Loucy (cell line): ENCODE data around the gene ZNF443.
"Not testable (repeated sequence)": the region's sequence is repeated elsewhere in the genome, so short reads cannot be mapped to it uniquely, and the experiment has no call there.

ENCODE experiments used
- H2AFZ ChIP-seq: fragments of 200-600 bp; sonication (generic); 2 replicates; pipeline ENCODE4 v1.6.0; 2016; ENCODE audit warnings: antibody characterized with exemption, mild to moderate bottlenecking, low read length, moderate library complexity
- H3F3A ChIP-seq: fragments of 200-600 bp; 2 replicates; pipeline ENCODE4 v1.6.0; 2016; ENCODE audit warnings: antibody characterized with exemption, low read depth, mild to moderate bottlenecking
- H3K27me3 ChIP-seq: fragments of 200-600 bp; sonication (generic); 2 replicates; pipeline ENCODE4 v1.6.1; 2014; ENCODE audit warnings: low read length, mild to moderate bottlenecking; ENCODE audit not compliant: insufficient read depth, poor library complexity, severe bottlenecking
- H3K36me3 ChIP-seq: fragments of 200-600 bp; sonication (generic); 2 replicates; pipeline ENCODE4 v1.6.1; 2016; ENCODE audit warnings: low read length; ENCODE audit not compliant: insufficient read depth
- H3K4me1 ChIP-seq: fragments of 200-600 bp; sonication (generic); 2 replicates; pipeline ENCODE4 v1.5.1; 2014; ENCODE audit warnings: low read length, mild to moderate bottlenecking; ENCODE audit not compliant: insufficient read depth, poor library complexity, severe bottlenecking
- H3K4me2 ChIP-seq: fragments of 200-600 bp; sonication (generic); 2 replicates; pipeline ENCODE4 v1.6.0; 2014; ENCODE audit warnings: antibody characterized with exemption, low read length, low read depth, mild to moderate bottlenecking; ENCODE audit not compliant: poor library complexity, severe bottlenecking
- H3K4me3 ChIP-seq: fragments of 200-600 bp; sonication (generic); 2 replicates; pipeline ENCODE4 v1.5.1; 2014; ENCODE audit warnings: low read length, mild to moderate bottlenecking, mixed read lengths; ENCODE audit not compliant: poor library complexity, severe bottlenecking
- H3K79me2 ChIP-seq: fragments of 200-600 bp; sonication (generic); 2 replicates; pipeline ENCODE4 v1.6.1; 2014; ENCODE audit warnings: low read length; ENCODE audit not compliant: insufficient read depth
- H3K9ac ChIP-seq: fragments of 200-600 bp; sonication (generic); 2 replicates; pipeline ENCODE4 v1.6.0; 2014; ENCODE audit warnings: mild to moderate bottlenecking, low read depth, low read length, moderate library complexity; ENCODE audit not compliant: poor library complexity, severe bottlenecking
- H3K9me2 ChIP-seq: fragments of 200-600 bp; sonication (generic); replicated peaks from 2 replicates; pipeline ENCODE4 v1.6.1; 2016; ENCODE audit warnings: low read depth, low read length, mixed read lengths
- H3K9me3 ChIP-seq: fragments of 200-600 bp; sonication (generic); 2 replicates; pipeline ENCODE4 v1.6.1; 2014; ENCODE audit warnings: mild to moderate bottlenecking, antibody characterized with exemption, low read length, low read depth; ENCODE audit not compliant: insufficient read depth
- H4K20me1 ChIP-seq: fragments of 200-600 bp; sonication (generic); 2 replicates; pipeline ENCODE4 v1.6.0; 2014; ENCODE audit warnings: antibody characterized with exemption, low read length, mild to moderate bottlenecking; ENCODE audit not compliant: insufficient read depth, poor library complexity, severe bottlenecking
- EZH2phosphoT487 ChIP-seq: fragments of 200-600 bp; IDR thresholded peaks from 2 replicates; pipeline ENCODE4 v1.6.1; 2018; ENCODE audit warnings: antibody characterized with exemption, mild to moderate bottlenecking, moderate library complexity, borderline replicate concordance
- TF ChIP-seq, protein P1 (sequence below): fragments of 200-600 bp; sonication (generic); conservative IDR thresholded peaks from 2 replicates; pipeline ENCODE4 v1.5.1; 2014; ENCODE audit warnings: mild to moderate bottlenecking, antibody characterized with exemption, low read length

Gene ZNF443

DNA sequence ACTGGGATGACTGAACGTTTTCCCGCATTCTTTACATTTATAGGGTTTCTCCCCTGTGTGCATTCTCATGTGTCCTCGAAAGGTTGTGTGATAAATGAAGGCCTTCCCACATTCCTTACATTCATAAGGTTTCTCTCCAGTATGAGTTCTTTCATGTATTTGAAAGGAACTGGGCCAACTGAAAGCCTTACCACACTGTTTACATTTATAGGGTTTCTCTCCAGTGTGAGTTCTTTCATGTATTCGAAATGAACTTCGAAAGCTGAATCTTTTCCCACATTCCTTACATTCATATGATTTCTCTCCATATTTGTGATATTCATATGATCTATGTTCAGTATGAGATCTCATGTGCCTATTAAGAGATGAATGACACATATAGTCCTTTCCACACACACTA lies 24.4 kb upstream of the ZNF443 start:
- TF ChIP-seq EZH2phosphoT487, result no peak
- TF ChIP-seq, protein P1, sequence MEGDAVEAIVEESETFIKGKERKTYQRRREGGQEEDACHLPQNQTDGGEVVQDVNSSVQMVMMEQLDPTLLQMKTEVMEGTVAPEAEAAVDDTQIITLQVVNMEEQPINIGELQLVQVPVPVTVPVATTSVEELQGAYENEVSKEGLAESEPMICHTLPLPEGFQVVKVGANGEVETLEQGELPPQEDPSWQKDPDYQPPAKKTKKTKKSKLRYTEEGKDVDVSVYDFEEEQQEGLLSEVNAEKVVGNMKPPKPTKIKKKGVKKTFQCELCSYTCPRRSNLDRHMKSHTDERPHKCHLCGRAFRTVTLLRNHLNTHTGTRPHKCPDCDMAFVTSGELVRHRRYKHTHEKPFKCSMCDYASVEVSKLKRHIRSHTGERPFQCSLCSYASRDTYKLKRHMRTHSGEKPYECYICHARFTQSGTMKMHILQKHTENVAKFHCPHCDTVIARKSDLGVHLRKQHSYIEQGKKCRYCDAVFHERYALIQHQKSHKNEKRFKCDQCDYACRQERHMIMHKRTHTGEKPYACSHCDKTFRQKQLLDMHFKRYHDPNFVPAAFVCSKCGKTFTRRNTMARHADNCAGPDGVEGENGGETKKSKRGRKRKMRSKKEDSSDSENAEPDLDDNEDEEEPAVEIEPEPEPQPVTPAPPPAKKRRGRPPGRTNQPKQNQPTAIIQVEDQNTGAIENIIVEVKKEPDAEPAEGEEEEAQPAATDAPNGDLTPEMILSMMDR, result no peak
- no peaks in the 10 kb centered on the region for H3K27me3 ChIP-seq

DNA sequence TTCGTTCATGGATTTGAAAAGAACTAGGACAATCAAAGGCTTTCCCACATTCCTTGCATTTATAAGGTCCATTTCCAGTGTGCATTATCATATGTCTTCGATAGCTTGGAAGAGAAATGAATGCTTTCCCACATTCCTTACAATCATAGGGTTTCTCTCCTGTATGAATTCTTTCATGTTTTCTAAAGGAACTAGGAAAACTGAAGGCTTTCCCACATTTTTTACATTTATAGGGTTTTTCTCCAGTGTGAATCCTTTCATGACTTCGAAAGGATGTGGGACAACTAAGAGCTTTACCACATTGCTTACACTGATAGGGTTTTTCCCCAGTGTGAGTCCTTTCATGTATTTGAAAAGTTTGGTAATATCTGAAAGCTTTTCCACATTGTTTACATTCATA lies 23.9 kb upstream of the ZNF443 start:
- no peaks in the 10 kb centered on the region for H3F3A ChIP-seq
- no peaks in the 10 kb centered on the region for H4K20me1 ChIP-seq
- no peak overlapping the region for H3K4me2 ChIP-seq
- no peaks in the 10 kb centered on the region for H3K4me1 ChIP-seq
- peaks cover 44% of the 10 kb centered on the region for H3K9me3 ChIP-seq
- H3K27me3 ChIP-seq, result no peaks in the 10 kb centered on the region
- H3K79me2 ChIP-seq, result peaks cover 12% of the 10 kb centered on the region
- TF ChIP-seq EZH2phosphoT487, result no peak
- TF ChIP-seq, protein P1, result no peak
- peaks cover 57% of the 10 kb centered on the region for H3K36me3 ChIP-seq
- H3K4me3 ChIP-seq, result no peak overlapping the region
- H3K9ac ChIP-seq, result no peak overlapping the region
- H3K9me2 ChIP-seq, result no peaks in the 10 kb centered on the region
- no peak overlapping the region for H2AFZ ChIP-seq

More for the DNA sequence above, 24.4 kb upstream of the ZNF443 start:
- no peak overlapping the region for H3K4me2 ChIP-seq
- no peaks in the 10 kb centered on the region for H3F3A ChIP-seq
- peaks cover 17% of the 10 kb centered on the region for H3K79me2 ChIP-seq
- H3K36me3 ChIP-seq, result peaks cover 61% of the 10 kb centered on the region
- H3K4me3 ChIP-seq, result no peak overlapping the region
- no peaks in the 10 kb centered on the region for H3K9me2 ChIP-seq
- no peak overlapping the region for H2AFZ ChIP-seq
- H3K9ac ChIP-seq, result no peak overlapping the region
- H3K4me1 ChIP-seq, result no peaks in the 10 kb centered on the region
- H3K9me3 ChIP-seq, result peaks cover 48% of the 10 kb centered on the region
- H4K20me1 ChIP-seq, result no peaks in the 10 kb centered on the region

DNA sequence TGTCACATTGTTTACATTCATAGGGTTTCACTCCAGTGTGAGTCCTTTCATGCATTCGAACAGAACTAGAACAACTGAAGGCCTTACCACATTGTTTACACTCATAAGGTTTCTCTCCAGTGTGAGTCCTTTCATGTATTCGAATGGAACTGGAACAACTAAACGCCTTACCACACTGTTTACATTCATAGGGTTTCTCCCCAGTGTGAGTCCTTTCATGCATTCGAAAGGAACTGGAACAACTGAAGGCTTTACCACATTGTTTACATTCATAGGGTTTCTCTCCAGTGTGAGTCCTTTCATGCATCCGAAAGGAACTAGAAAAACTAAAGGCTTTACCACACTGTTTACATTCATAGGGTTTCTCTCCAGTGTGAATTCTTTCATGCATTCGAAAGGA lies 23.3 kb upstream of the ZNF443 start:
- not testable (repeated sequence) for H3K4me3 ChIP-seq, H3K9me2 ChIP-seq, H3K9ac ChIP-seq, H2AFZ ChIP-seq, H3K4me2 ChIP-seq, H4K20me1 ChIP-seq, H3K27me3 ChIP-seq, H3K79me2 ChIP-seq, H3K4me1 ChIP-seq, H3F3A ChIP-seq
- H3K9me3 ChIP-seq, result peaks cover 40% of the 10 kb centered on the region
- peaks cover 55% of the 10 kb centered on the region for H3K36me3 ChIP-seq

DNA sequence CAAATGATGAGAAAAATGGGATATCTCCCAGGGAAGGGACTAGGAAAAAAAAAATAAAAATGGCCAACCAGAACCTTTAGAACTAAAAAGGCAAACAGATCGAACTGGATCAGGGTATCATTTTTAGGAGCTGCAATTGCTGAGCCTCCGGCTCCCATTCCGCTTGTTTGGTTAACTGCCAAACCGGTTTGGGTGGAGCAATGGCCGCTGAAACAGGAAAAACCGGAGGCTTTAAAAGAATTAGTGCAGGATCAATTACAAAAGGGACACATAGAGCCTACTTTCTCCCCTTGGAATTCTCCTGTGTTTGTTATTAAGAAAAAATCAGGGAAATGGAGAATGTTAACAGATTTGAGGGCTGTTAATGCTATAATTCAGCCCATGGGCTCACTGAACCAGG lies 12.7 kb upstream of the ZNF443 start:
- Histone ChIP-seq H3K4me3 (no peak overlapping the region), H3K9me3 (peaks cover 6% of the 10 kb centered on the region; the same call in 1 of the 2 replicates)

More for the DNA sequence above, 12.7 kb upstream of the ZNF443 start:
- no peaks in the 10 kb centered on the region; the same call in 1 of the 2 replicates for H3K36me3 ChIP-seq
- H3F3A ChIP-seq, result no peaks in the 10 kb centered on the region
- H3K4me2 ChIP-seq, result no peak overlapping the region
- no peaks in the 10 kb centered on the region for H3K79me2 ChIP-seq
- no peaks in the 10 kb centered on the region for H3K27me3 ChIP-seq
- H2AFZ ChIP-seq, result no peak overlapping the region
- H3K9ac ChIP-seq, result no peak overlapping the region
- TF ChIP-seq EZH2phosphoT487, result no peak
- TF ChIP-seq, protein P1, result no peak
- H3K9me2 ChIP-seq, result no peaks in the 10 kb centered on the region
- H3K4me1 ChIP-seq, result no peaks in the 10 kb centered on the region
- H4K20me1 ChIP-seq, result no peaks in the 10 kb centered on the region
